HCT116 (cell line): ENCODE data around the gene GTF3C2.

Experiments
- SRF ChIP-seq: IDR thresholded peaks from 2 replicates; pipeline ENCODE4 v1.6.1; 2012; ENCODE audit warnings: low read depth
- TF ChIP-seq, protein P1 (sequence below), 3 experiments: fragments of 200-600 bp in 1 of 3; sonication (generic) in 1 of 3; IDR thresholded peaks in 2 of 3; conservative IDR thresholded peaks in 1 of 3; 2 replicates each; pipeline ENCODE4 v1.5.1; 2012 to 2017; ENCODE audit warnings: low read depth in 2 of 3, low read length in 2 of 3, antibody characterized with exemption in 1 of 3, borderline replicate concordance in 1 of 3, control low read depth in 1 of 3, mild to moderate bottlenecking in 1 of 3, mixed read lengths in 1 of 3, mixed run types in 1 of 3, moderate library complexity in 1 of 3; ENCODE audit not compliant: insufficient read depth in 1 of 3

DNA sequence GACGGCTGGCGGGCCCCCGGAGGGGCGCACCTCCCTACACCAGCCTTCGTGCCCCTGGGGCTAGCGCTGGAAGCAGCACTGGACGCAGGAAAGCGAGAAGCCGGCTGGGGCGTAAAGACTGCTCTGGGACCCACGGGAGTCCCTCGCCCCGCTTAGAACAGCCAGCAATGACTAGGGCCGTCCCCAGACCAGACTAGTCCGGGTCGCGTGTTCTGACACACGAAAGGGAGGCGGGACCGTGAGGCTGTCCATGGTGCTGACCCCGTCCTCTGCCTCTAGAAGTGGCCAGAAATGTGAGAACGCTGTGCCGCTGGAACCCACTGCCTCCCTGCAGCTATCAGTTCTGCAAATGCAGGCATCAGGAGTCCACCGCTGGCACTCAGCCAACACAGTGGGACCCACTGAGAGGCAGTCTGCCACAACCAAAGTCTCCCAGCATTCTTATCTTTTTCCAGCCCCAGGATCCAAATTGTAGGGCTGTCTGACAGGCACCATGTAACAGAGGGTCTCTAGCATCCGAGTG, 48.1 kb downstream of the GTF3C2 start, which contains the start of gene UCN:
- TF ChIP-seq, protein P1, sequence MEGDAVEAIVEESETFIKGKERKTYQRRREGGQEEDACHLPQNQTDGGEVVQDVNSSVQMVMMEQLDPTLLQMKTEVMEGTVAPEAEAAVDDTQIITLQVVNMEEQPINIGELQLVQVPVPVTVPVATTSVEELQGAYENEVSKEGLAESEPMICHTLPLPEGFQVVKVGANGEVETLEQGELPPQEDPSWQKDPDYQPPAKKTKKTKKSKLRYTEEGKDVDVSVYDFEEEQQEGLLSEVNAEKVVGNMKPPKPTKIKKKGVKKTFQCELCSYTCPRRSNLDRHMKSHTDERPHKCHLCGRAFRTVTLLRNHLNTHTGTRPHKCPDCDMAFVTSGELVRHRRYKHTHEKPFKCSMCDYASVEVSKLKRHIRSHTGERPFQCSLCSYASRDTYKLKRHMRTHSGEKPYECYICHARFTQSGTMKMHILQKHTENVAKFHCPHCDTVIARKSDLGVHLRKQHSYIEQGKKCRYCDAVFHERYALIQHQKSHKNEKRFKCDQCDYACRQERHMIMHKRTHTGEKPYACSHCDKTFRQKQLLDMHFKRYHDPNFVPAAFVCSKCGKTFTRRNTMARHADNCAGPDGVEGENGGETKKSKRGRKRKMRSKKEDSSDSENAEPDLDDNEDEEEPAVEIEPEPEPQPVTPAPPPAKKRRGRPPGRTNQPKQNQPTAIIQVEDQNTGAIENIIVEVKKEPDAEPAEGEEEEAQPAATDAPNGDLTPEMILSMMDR (IDR thresholded peaks at IDR 0.05 in 2 of 3, conservative IDR thresholded peaks at IDR 0.05 in 1 of 3; ENCODE audit: borderline replicate concordance in 1 of 3, insufficient read depth in 1 of 3, low read depth in 2 of 3, low read length in 2 of 3), result no peak
- no peak for TF ChIP-seq SRF
